ENCODE data around the gene ARMH3. TPM values are rescaled to one million over a fixed set of nuclear protein-coding genes. Genes with fewer than 3 reads are reported as not detected.
"Not testable (repeated sequence)": the region's sequence is repeated elsewhere in the genome, so short reads cannot be mapped to it uniquely, and the experiment has no call there.

Gene ARMH3
- total RNA-seq, 2 experiments from 2014 or later, result 12.3 to 12.6 TPM

- peaks cover 17% of the 10 kb centered on the region for H3K4me1 Mint-ChIP-seq (ENCODE audit: low read depth)
- H3K27me3 Mint-ChIP-seq (ENCODE audit: low read depth), result no peaks in the 10 kb centered on the region
- intact Hi-C loops (cut with micrococcal nuclease), result no loop called here
- H3K9me3 Mint-ChIP-seq, result no peaks in the 10 kb centered on the region
- H3K4me3 Mint-ChIP-seq, result no peak overlapping the region
- CTCF ChIA-PET, result no interaction called here
- H3K36me3 Mint-ChIP-seq (ENCODE audit: low read depth), result peaks cover 24% of the 10 kb centered on the region
- no peak overlapping the region for H3K27ac Mint-ChIP-seq
- no peak for DNase-seq
Observed at GRCh38 chr10:102004376-102004775, 51.6 kb downstream of the ARMH3 start.

DNA sequence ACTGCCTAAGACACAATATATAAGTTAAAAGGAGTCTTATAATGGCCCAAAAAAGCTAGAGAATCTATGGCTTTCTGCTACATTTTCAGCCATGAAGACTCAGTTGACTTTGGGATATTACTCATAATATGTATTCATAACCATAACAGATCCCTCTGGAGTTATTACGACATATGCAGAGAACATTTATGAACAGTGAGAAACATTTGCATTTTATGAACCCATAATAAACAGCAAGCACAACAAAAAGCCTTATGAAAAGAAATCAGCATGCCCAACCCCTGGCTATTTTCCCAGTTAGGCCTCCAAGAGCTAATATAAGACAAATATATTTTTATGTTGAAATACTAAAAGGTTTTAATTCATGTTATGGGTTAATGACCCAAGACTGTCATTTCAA lies 52.4 kb downstream of the ARMH3 start:
- intact Hi-C loops (cut with micrococcal nuclease), result no loop called here
- CTCF ChIA-PET, result interaction anchor here (1.6 kb wide), 1 partner anchor 162 kb away, joined by 4 read pairs; no protein-coding TSS in a partner anchor
- H3K4me3 Mint-ChIP-seq, result no peak overlapping the region
- H3K27ac Mint-ChIP-seq, result no peak overlapping the region
- peaks cover 17% of the 10 kb centered on the region for H3K4me1 Mint-ChIP-seq (ENCODE audit: low read depth)
- H3K9me3 Mint-ChIP-seq, result no peaks in the 10 kb centered on the region
- no peaks in the 10 kb centered on the region for H3K27me3 Mint-ChIP-seq (ENCODE audit: low read depth)
- no peak for DNase-seq
- peaks cover 24% of the 10 kb centered on the region for H3K36me3 Mint-ChIP-seq (ENCODE audit: low read depth)

- Mint-ChIP-seq H3K9me3 (no peaks in the 10 kb centered on the region), H3K27me3 (ENCODE audit: low read depth) (no peaks in the 10 kb centered on the region), H3K4me1 (ENCODE audit: low read depth) (peaks cover 17% of the 10 kb centered on the region), H3K4me3 (no peak overlapping the region), H3K36me3 (ENCODE audit: low read depth) (peaks cover 21% of the 10 kb centered on the region), H3K27ac (peak overlapping the region; percentile 43)
- CTCF ChIA-PET, result interaction anchor here (0.6 to 3.2 kb wide), 5 partner anchors 8 to 583 kb away, joined by 3 to 12 read pairs (median 6); no protein-coding TSS in a partner anchor
- intact Hi-C loops (cut with micrococcal nuclease), result no loop called here
- peak; percentile 13 for DNase-seq
Observed at GRCh38 chr10:102001435-102002068, 54.4 kb downstream of the ARMH3 start.

DNA sequence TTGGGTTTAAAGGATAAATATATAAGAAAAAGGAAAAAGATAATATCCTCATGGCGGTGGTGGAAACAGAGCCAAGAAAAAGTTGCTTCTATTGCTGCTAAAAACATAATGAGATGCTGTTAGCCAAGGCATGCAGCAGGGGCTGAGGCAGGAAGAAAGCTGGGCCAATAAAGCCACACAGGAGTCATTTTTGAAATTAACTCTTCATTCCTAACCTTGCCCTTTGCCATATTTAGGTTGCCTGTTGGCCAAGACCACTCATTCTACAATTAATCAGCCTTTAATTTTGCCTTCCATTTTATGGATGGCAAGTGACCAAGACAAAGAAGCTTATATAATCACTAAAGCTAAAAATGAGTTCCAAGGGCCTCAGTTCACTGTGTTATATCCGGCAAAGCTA lies 58.2 kb downstream of the ARMH3 start:
- H3K9me3 Mint-ChIP-seq, result no peaks in the 10 kb centered on the region
- DNase-seq, result no peak
- CTCF ChIA-PET, result interaction anchor here (0.6 to 1.1 kb wide), 4 partner anchors 10 to 548 kb away, joined by 3 to 5 read pairs (median 4); partner anchors contain the start of gene KCNIP2
- intact Hi-C loops (cut with micrococcal nuclease), result no loop called here
- H3K4me3 Mint-ChIP-seq, result no peak overlapping the region
- H3K27ac Mint-ChIP-seq, result no peak overlapping the region
- H3K4me1 Mint-ChIP-seq (ENCODE audit: low read depth), result peaks cover 14% of the 10 kb centered on the region
- no peaks in the 10 kb centered on the region for H3K27me3 Mint-ChIP-seq (ENCODE audit: low read depth)
- peaks cover 10% of the 10 kb centered on the region for H3K36me3 Mint-ChIP-seq (ENCODE audit: low read depth)

- intact Hi-C loops (cut with micrococcal nuclease), result no loop called here
- Mint-ChIP-seq H3K4me3 (no peak overlapping the region), H3K36me3 (ENCODE audit: low read depth) (peaks cover 10% of the 10 kb centered on the region), H3K4me1 (ENCODE audit: low read depth) (no peaks in the 10 kb centered on the region), H3K27ac (no peak overlapping the region), H3K9me3 (no peaks in the 10 kb centered on the region), H3K27me3 (ENCODE audit: low read depth) (no peaks in the 10 kb centered on the region)
- CTCF ChIA-PET, result interaction anchor here (0.7 to 1.2 kb wide), 2 partner anchors 15 to 27 kb away, joined by 3 read pairs; no protein-coding TSS in a partner anchor
- no peak for DNase-seq
Observed at GRCh38 chr10:101995451-101996063, 60.4 kb downstream of the ARMH3 start.

DNA sequence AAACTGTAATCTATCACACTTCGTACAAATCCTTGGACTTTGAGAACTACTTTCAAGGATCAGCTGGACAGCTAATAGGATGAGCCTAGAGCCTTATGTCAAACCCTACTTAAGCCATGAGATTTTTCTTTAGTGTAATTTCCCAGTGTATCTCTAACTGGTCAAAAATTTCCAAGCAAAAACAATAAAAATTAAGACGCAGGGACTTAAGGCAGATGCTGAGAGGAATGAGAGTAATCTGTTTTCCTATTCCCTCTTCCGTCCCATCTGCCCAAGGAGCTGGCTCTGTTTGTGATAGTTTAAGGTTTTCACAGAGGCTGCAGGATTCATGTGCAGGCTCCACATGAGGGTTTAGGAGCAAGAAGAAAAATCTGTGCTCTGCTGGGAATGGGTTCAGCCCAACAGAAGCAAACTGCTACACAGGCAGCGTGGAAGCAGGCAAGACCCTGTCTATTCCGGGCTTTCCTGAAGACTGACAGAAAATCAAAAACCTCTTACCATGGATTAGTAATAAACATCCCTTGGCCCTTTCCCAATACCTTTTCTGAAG lies 62.2 kb downstream of the ARMH3 start:
- no peaks in the 10 kb centered on the region for H3K9me3 Mint-ChIP-seq
- no peaks in the 10 kb centered on the region for H3K4me1 Mint-ChIP-seq (ENCODE audit: low read depth)
- H3K27me3 Mint-ChIP-seq (ENCODE audit: low read depth), result no peaks in the 10 kb centered on the region
- no peak overlapping the region for H3K27ac Mint-ChIP-seq
- CTCF ChIA-PET, result interaction anchor here (0.8 kb wide), 1 partner anchor 105 kb away, joined by 3 read pairs; no protein-coding TSS in a partner anchor
- H3K4me3 Mint-ChIP-seq, result no peak overlapping the region
- peaks cover 12% of the 10 kb centered on the region for H3K36me3 Mint-ChIP-seq (ENCODE audit: low read depth)
- intact Hi-C loops (cut with micrococcal nuclease), result no loop called here
- no peak for DNase-seq

DNA sequence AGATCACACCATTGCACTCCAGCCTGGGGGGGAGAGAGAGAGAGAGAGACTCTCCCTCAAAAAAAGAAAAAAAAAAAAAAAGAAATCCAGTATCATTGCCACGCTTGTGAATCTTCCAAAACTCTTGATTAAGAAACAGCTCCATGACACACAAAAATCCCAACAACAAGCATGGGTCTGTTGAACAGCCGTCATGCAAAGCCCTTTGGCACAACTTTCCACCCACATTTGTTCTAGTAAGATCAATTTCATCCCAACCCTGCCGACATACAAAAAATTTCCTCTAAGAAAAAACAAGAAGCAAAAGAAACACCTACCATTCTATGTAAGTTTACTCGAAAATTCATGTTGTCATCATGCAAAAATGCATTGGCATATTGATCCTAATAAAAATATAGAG lies 62.8 kb downstream of the ARMH3 start:
- intact Hi-C loops (cut with micrococcal nuclease), result no loop called here
- Mint-ChIP-seq H3K27ac (no peak overlapping the region), H3K4me3 (no peak overlapping the region), H3K36me3 (ENCODE audit: low read depth) (peaks cover 12% of the 10 kb centered on the region), H3K9me3 (no peaks in the 10 kb centered on the region), H3K27me3 (ENCODE audit: low read depth) (no peaks in the 10 kb centered on the region), H3K4me1 (ENCODE audit: low read depth) (no peaks in the 10 kb centered on the region)
- DNase-seq, result no peak
- CTCF ChIA-PET, result interaction anchor here (0.8 kb wide), 1 partner anchor 104 kb away, joined by 3 read pairs; no protein-coding TSS in a partner anchor

GRCh38 chr10:101987136-101987535 lies 68.8 kb downstream of the ARMH3 start:
- H3K27me3 Mint-ChIP-seq (ENCODE audit: low read depth), result no peaks in the 10 kb centered on the region
- H3K9me3 Mint-ChIP-seq, result no peaks in the 10 kb centered on the region

GRCh38 chr10:101986624-101986971 lies 69.4 kb downstream of the ARMH3 start:
- H3K4me1 Mint-ChIP-seq (ENCODE audit: low read depth), result peaks cover 6% of the 10 kb centered on the region
- no peaks in the 10 kb centered on the region for H3K27me3 Mint-ChIP-seq (ENCODE audit: low read depth)
- peaks cover 10% of the 10 kb centered on the region for H3K36me3 Mint-ChIP-seq (ENCODE audit: low read depth)
- CTCF ChIA-PET, result no interaction called here
- DNase-seq, result no peak
- no peak overlapping the region for H3K27ac Mint-ChIP-seq
- no peaks in the 10 kb centered on the region for H3K9me3 Mint-ChIP-seq
- intact Hi-C loops (cut with micrococcal nuclease), result no loop called here
- H3K4me3 Mint-ChIP-seq, result no peak overlapping the region

More at GRCh38 chr10:101987136-101987535, 68.8 kb downstream of the ARMH3 start:
- peaks cover 12% of the 10 kb centered on the region for H3K36me3 Mint-ChIP-seq (ENCODE audit: low read depth)
- H3K27ac Mint-ChIP-seq, result no peak overlapping the region
- no peak overlapping the region for H3K4me3 Mint-ChIP-seq
- CTCF ChIA-PET, result no interaction called here
- intact Hi-C loops (cut with micrococcal nuclease), result no loop called here
- no peak for DNase-seq
- peaks cover 6% of the 10 kb centered on the region for H3K4me1 Mint-ChIP-seq (ENCODE audit: low read depth)

GRCh38 chr10:101980677-101981076 lies 75.3 kb downstream of the ARMH3 start:
- H3K4me3 Mint-ChIP-seq; H3K36me3 Mint-ChIP-seq (ENCODE audit: low read depth); H3K27ac Mint-ChIP-seq; H3K27me3 Mint-ChIP-seq (ENCODE audit: low read depth); intact Hi-C loops (cut with micrococcal nuclease); H3K4me1 Mint-ChIP-seq (ENCODE audit: low read depth); H3K9me3 Mint-ChIP-seq; DNase-seq: not testable (repeated sequence)
- CTCF ChIA-PET, result interaction anchor here (2.3 kb wide), 1 partner anchor 27 kb away, joined by 6 read pairs; no protein-coding TSS in a partner anchor

- intact Hi-C loops (cut with micrococcal nuclease), result no loop called here
- Mint-ChIP-seq H3K4me3 (peak overlapping the region; percentile 65), H3K9me3 (no peaks in the 10 kb centered on the region), H3K27ac (peak overlapping the region; percentile 78), H3K36me3 (ENCODE audit: low read depth) (peaks cover 16% of the 10 kb centered on the region), H3K4me1 (ENCODE audit: low read depth) (peaks cover 29% of the 10 kb centered on the region), H3K27me3 (ENCODE audit: low read depth) (no peaks in the 10 kb centered on the region)
- CTCF ChIA-PET, result interaction anchor here (0.7 kb wide), 2 partner anchors 84 to 139 kb away, joined by 4 to 6 read pairs; no protein-coding TSS in a partner anchor
- DNase-seq, result no peak
Observed at GRCh38 chr10:101974091-101974971, 81.6 kb downstream of the ARMH3 start.

DNA sequence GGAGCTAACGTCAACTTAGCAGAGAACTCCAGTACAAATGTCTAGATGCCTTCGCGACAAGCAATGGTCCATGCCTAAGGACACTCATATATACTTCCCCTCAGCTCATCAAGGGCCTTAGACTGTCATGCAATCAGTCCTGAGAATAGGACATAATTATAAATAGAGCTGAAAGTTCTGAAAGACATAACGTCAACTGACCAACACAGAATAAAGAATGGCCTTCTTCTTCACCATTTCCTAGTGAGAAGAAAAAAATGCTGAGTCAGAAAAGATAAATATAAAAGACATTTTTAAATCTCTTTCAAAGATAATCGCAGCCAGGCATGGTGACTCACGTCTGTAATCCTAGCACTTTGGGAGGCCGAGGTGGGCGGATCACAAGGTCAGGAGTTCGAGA lies 83.2 kb downstream of the ARMH3 start:
- H3K9me3 Mint-ChIP-seq, result no peaks in the 10 kb centered on the region
- CTCF ChIA-PET, result interaction anchor here (0.8 to 1.7 kb wide), 2 partner anchors 24 to 132 kb away, joined by 3 to 9 read pairs; no protein-coding TSS in a partner anchor
- H3K27me3 Mint-ChIP-seq (ENCODE audit: low read depth), result no peaks in the 10 kb centered on the region
- H3K36me3 Mint-ChIP-seq (ENCODE audit: low read depth), result peaks cover 16% of the 10 kb centered on the region
- peaks cover 41% of the 10 kb centered on the region for H3K4me1 Mint-ChIP-seq (ENCODE audit: low read depth)
- H3K4me3 Mint-ChIP-seq, result no peak overlapping the region
- H3K27ac Mint-ChIP-seq, result no peak overlapping the region
- DNase-seq, result no peak
- intact Hi-C loops (cut with micrococcal nuclease), result loop anchor here (2.0 kb wide), 1 partner anchor 40 kb away; no protein-coding TSS in a partner anchor

Measured in activated naive CD4-positive, alpha-beta T cell treated with anti-CD3 and anti-CD28 coated beads for 36 hours (primary cell).